ENCODE data around the gene KCNN1.

- TF ChIP-seq POLR2A (IDR thresholded peaks at IDR 0.05) (no peak), CTCF (IDR thresholded peaks at IDR 0.05) (no peak)
Measured at GRCh38 chr19:18043676-18044075, 76.8 kb downstream of the KCNN1 start.
